Ecto neural progenitor cell (in vitro differentiated cells): ENCODE measurements around the gene MYL5.
"Not testable (repeated sequence)": the region's sequence is repeated elsewhere in the genome, so short reads cannot be mapped to it uniquely, and the experiment has no call there.

Experiments used
- DNase-seq: peaks from one replicate; pipeline ENCODE4 v3.0.0-alpha.2; 2018; ENCODE audit warnings: low spot score

MYL5 gene

DNA sequence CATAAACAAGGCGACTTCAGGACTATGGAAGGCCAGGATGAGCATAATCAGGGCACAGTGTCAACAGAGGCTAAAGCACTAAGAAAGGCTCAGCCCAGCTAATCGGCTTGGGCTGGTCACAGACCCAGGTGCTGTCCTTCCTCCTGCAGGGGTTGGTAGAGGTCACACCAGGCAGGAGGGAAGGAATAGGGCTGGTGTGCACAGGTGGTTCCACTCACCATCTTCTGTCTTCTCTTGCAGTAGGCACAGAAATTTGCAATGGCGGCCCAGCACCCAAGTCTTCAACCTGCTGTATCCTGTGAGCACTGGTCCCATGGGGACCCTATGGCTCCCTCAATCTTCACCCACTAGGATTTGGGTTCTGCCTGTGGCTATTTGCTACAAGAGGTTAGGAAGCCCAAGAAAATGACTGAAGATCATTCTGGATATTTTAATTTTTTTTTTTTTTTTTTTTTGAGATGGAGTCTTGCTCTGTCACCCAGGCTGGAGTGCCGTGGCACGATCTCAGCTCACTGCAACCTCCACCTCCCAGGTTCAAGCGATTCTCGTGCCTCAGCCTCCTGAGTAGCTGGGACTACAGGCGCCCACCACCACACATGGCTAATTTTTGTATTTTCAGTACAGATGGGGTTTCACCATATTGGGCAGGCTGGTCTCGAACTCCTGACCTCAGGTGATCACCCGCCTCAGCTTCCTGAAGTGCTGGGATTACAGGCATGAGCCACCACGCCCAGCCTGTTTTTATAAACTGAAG is 4.4 kb upstream of the MYL5 start:
- not testable (repeated sequence) for DNase-seq

- no peak for DNase-seq
Measured at GRCh38 chr4:671769-672168, 2.6 kb upstream of the MYL5 start.

GRCh38 chr4:673349-674091 is 822 bp upstream of the MYL5 start:
- no peak for DNase-seq

DNA sequence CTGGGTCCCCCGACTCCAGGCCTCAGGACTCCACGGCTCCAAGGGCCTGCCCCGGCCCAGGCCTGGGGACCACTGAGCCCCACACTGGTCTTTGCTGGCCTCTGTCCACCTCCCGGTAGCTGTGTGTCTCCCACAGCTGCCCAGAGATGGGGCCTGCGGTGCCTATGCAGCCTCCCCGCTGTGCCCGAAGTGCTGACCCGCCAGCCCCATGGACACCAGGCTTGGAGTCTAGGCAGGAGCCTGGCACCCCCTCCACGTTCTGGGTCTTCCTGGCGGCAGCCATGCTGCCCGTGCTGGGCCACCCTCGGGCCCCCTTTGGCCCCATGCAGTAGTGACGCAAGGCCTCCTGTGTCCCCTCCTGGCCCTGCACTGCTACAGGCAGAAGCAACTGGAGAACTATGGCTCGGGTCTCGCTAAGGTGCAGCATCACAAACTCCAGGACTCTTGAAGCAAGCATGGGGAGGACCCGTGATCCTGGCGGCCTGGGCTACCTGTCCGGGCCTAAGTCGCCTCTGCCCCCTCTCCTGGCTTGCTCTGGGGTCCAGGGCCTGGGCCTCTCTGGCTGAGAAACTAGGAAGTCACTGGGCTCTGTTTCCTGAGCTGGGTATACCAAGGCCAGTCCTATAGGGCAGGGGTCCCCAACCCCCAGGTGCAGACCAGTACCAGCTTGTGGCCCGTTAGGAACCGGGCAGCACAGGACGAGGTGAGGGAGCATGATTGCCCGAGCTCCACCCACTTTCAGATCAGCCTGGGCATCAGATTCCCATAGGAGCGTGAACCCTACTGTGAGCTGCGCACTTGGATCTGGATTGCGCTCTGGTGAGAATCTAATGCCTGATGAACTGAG is 917 bp downstream of the MYL5 start:
- no peak for DNase-seq

GRCh38 chr4:675980-676870 is 1.9 kb downstream of the MYL5 start:
- DNase-seq, result no peak

GRCh38 chr4:676871-677235 is 2.5 kb downstream of the MYL5 start:
- DNase-seq, result no peak

DNA sequence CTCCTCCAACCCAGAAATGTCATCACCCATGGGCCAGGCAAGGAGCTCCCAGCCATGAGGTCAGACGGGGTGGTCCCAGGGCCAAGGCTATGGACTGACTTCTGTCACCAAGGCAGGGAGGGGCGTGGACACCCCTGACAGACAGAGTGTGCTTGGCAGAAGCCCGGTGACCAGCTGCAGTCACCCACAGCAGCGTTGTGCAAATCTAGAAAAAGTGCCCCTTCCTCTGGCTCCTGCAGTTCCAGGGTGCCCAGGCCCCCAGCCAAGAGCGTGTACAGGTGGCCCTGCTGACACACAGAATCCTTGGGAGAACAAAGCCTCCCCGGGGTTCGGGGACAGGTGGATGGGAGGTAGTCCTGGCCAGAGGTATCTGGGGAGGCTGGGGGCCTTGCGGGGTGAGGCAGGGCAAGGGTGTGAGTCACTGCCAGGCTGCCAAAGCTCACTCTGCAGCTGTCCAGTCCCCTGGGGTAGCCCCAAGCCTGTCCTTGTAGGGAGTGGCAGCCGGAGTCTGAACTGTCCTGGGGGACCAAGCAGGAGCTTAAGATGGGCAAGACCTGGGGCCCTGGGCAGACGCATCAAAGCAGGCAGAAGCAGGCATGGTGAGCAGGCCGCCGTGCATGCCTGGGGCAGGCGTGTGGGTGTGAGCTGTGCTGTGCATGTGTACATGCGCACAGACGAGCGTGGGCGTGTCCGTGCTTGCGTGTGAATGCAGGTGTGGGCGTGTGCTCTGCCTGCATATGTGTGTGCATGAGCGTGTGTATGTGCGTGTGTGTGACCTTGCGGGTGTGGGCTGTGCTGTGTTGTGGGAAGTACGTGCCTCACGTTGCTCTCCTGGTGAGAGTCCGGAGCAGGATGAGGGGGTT is 3.3 kb downstream of the MYL5 start:
- DNase-seq, result no peak

DNA sequence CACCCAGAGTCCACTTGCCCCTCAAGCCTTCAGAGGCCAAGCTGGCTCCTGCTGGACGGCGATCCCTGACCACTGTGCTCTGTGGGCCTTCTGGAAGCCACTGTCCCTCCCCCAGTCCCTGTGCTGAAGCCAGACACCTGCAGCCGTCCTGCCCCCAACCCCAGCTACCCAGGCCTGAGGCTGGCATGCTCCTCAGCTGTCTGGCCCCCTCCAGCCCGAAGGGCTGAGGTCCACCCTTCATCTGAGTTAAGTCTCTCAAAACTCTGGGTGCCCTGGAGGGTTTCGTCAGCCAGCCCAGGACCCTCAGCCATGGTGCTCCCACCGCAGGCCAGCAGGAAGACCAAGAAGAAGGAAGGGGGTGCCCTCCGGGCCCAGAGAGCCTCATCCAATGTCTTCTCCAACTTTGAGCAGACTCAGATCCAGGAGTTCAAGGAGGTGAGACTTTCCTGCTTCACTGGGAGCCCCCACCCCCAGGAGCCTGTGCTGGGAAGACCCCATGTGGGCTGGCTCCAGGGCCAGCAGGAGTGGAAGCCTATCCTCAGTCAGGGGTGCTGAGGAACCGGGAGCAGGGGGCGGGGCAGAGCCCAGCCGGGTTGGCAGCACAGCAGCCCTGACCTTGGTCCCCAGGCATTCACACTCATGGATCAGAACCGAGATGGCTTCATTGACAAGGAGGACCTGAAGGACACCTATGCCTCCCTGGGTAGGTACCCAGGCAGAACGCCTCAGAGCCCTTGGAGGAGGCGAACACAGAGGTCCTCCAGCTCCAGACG is 4.2 kb downstream of the MYL5 start:
- no peak for DNase-seq

- DNase-seq, result no peak
Measured at GRCh38 chr4:679104-679481, 4.8 kb downstream of the MYL5 start.

DNA sequence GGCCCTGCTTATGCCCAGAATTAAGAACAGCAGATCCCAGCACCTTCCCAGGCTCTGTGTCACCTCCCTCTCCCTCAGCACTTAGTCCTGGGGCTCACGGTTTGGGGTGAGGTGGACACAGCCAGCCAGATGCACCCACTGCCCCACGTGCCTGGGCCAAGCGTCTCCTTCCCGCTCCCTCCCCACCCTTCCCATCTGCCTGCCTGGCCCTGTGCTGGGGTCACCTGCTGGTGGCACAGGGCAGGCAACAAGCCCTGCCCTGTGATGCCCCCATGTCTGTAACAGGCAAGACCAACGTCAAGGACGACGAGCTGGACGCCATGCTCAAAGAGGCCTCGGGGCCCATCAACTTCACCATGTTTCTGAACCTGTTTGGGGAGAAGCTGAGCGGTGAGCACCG is 5.3 kb downstream of the MYL5 start:
- DNase-seq, result no peak

GRCh38 chr4:680091-680490 is 5.7 kb downstream of the MYL5 start:
- no peak for DNase-seq

DNA sequence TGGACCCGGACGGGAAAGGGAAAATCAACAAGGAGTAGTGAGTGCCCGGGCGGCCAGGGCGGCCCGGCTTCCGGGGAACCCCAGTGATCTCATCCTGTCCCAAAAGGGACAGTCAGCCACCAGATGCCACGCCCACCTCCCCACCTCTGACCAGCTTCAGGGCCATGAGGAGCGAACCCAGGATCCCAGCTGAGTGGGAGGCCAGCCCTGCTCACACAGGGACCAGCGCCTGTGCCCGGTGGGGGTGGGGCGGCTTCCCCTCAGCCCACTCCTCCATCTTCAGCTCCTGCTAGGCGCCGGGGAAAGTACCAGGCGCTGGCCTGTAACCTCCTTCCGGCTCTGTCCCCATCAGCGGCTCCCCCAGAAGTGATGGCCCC is 6.2 kb downstream of the MYL5 start:
- no peak for DNase-seq

DNA sequence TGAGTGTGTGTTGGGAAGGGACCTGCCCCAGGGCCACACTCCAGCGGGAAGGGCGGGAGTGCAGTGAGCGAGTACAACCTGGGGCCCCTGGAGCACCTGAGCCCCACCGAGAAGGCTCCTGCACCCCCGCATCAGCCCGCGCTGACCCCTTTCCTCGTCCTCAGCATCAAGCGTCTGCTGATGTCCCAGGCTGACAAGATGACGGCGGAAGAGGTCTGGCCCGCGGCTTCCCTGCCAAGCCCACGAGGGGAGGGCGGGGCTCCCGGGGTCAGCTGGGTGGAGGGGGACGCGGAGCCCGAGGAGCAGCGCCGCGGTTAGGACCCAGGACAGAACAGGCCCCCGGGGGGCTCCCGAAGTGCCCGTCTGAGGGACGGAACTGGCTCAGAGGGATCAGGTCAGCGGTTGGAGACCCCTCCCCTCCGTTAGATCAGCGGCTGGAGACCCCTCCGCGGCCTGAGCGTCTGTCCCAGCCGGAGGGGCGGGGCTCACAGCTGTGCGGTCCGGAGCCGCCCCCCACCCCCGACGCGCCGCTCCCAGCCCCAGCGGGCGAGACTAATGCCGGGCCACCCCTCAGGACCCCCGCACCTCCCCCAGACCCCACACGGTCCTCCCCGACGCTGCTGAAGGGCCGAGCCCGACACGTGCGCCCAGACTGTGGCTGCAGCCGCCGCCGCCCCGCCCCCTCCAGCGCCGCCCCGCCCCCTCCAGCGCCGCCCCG is 6.7 kb downstream of the MYL5 start:
- peak; percentile 80 for DNase-seq

- DNase-seq, result no peak
Measured at GRCh38 chr4:681736-682451, 7.6 kb downstream of the MYL5 start.

GRCh38 chr4:682490-683172 is 8.3 kb downstream of the MYL5 start:
- no peak for DNase-seq

- DNase-seq, result no peak
Measured at GRCh38 chr4:683247-683897, 9.0 kb downstream of the MYL5 start.

- DNase-seq, result peak; percentile 81
Measured at GRCh38 chr4:683982-684622, 9.8 kb downstream of the MYL5 start.
